ENCODE measurements around the gene IVD.

Gene IVD

GRCh38 chr15:40436892-40437751, 31.5 kb downstream of the IVD start:
- no peak overlapping the region for H3K4me3 ChIP-seq (ENCODE audit: severe bottlenecking)
- peak; percentile 73 for DNase-seq (ENCODE audit: low spot score)
- peaks cover 30% of the 10 kb centered on the region for H3K27me3 ChIP-seq (ENCODE audit: insufficient read depth, poor library complexity, severe bottlenecking)
- no peaks in the 10 kb centered on the region for H3K4me1 ChIP-seq (ENCODE audit: insufficient read depth, poor library complexity, severe bottlenecking)
- no peak for ATAC-seq (ENCODE audit: low read depth)
- no peak for TF ChIP-seq CTCF (IDR thresholded peaks at IDR 0.05; ENCODE audit: poor library complexity, severe bottlenecking)
- no peaks in the 10 kb centered on the region for H3K36me3 ChIP-seq (ENCODE audit: low read depth)
- H3K27ac ChIP-seq (ENCODE audit: poor library complexity, severe bottlenecking), result no peak overlapping the region
- no peaks in the 10 kb centered on the region for H3K9me3 ChIP-seq (ENCODE audit: severe bottlenecking)

- H3K4me3 ChIP-seq (ENCODE audit: severe bottlenecking), result no peak overlapping the region
- no peaks in the 10 kb centered on the region for H3K9me3 ChIP-seq (ENCODE audit: severe bottlenecking)
- H3K27ac ChIP-seq (ENCODE audit: poor library complexity, severe bottlenecking), result no peak overlapping the region
- ATAC-seq (ENCODE audit: low read depth) (no peak), DNase-seq (ENCODE audit: low spot score) (no peak)
- H3K4me1 ChIP-seq (ENCODE audit: insufficient read depth, poor library complexity, severe bottlenecking), result no peaks in the 10 kb centered on the region
- H3K27me3 ChIP-seq (ENCODE audit: insufficient read depth, poor library complexity, severe bottlenecking), result peaks cover 30% of the 10 kb centered on the region
- H3K36me3 ChIP-seq (ENCODE audit: low read depth), result no peaks in the 10 kb centered on the region
- no peak for TF ChIP-seq CTCF (IDR thresholded peaks at IDR 0.05; ENCODE audit: poor library complexity, severe bottlenecking)
Observed at GRCh38 chr15:40437752-40438687, 32.4 kb downstream of the IVD start.

GRCh38 chr15:40438712-40439111, 33.1 kb downstream of the IVD start:
- Histone ChIP-seq H3K4me3 (ENCODE audit: severe bottlenecking) (no peak overlapping the region), H3K9me3 (ENCODE audit: severe bottlenecking) (no peaks in the 10 kb centered on the region), H3K36me3 (ENCODE audit: low read depth) (no peaks in the 10 kb centered on the region), H3K4me1 (ENCODE audit: insufficient read depth, poor library complexity, severe bottlenecking) (no peaks in the 10 kb centered on the region), H3K27me3 (ENCODE audit: insufficient read depth, poor library complexity, severe bottlenecking) (peaks cover 28% of the 10 kb centered on the region), H3K27ac (ENCODE audit: poor library complexity, severe bottlenecking) (no peak overlapping the region)
- ATAC-seq (ENCODE audit: low read depth) (no peak), DNase-seq (ENCODE audit: low spot score) (no peak)
- TF ChIP-seq CTCF (IDR thresholded peaks at IDR 0.05; ENCODE audit: poor library complexity, severe bottlenecking), result no peak

GRCh38 chr15:40439461-40439959, 33.9 kb downstream of the IVD start:
- Histone ChIP-seq H3K27me3 (ENCODE audit: insufficient read depth, poor library complexity, severe bottlenecking) (peaks cover 27% of the 10 kb centered on the region), H3K27ac (ENCODE audit: poor library complexity, severe bottlenecking) (no peak overlapping the region), H3K36me3 (ENCODE audit: low read depth) (no peaks in the 10 kb centered on the region), H3K4me1 (ENCODE audit: insufficient read depth, poor library complexity, severe bottlenecking) (no peaks in the 10 kb centered on the region), H3K4me3 (ENCODE audit: severe bottlenecking) (peak overlapping the region; percentile 96), H3K9me3 (ENCODE audit: severe bottlenecking) (no peaks in the 10 kb centered on the region)
- DNase-seq (ENCODE audit: low spot score) (no peak), ATAC-seq (ENCODE audit: low read depth) (peak; percentile 11)
- TF ChIP-seq CTCF (IDR thresholded peaks at IDR 0.05; ENCODE audit: poor library complexity, severe bottlenecking), result no peak
